Measurements from ENCODE around the gene FNDC11. TPM values are rescaled to one million over a fixed set of nuclear protein-coding genes. Genes with fewer than 3 reads are reported as not detected.

FNDC11 gene, protein sequence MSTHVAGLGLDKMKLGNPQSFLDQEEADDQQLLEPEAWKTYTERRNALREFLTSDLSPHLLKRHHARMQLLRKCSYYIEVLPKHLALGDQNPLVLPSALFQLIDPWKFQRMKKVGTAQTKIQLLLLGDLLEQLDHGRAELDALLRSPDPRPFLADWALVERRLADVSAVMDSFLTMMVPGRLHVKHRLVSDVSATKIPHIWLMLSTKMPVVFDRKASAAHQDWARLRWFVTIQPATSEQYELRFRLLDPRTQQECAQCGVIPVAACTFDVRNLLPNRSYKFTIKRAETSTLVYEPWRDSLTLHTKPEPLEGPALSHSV
- total RNA-seq (2014; rRNA removed; shearing (Covaris generic)), result not detected in 2 replicates
- 0.02 and 0.16 TPM in 2 replicates for polyA plus RNA-seq (2015; cell fraction: cytosol; rRNA removed)
- 0.05 and 0.22 TPM in 2 replicates for polyA plus RNA-seq (2015; cell fraction: nucleus; rRNA removed)

DNA sequence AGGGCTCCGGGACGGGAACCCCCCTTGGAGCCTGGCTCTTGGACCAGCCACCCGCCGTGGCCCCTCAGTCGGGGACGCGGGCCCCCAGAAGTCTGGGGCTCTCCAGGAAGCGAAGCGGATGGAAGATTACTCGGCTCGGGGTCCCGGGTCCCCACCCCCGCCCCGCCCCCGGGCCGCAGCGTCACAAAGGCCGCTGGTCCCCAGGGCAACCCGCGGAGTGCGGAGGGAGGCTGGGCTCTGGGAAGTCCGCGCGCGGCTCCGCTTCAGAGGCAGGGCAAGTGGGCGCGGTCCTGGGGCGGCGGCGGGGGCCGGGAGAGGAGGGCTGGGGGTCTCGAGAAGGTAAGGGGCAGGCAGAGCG, at the start of gene FNDC11:
Gene FNDC11 (plus strand): TSS at position 227 of the 358 bp plus-strand sequence. CDS start 1,505 bp downstream, outside the sequence.
- DNase-seq (ENCODE audit: low read depth), result no peak

DNA sequence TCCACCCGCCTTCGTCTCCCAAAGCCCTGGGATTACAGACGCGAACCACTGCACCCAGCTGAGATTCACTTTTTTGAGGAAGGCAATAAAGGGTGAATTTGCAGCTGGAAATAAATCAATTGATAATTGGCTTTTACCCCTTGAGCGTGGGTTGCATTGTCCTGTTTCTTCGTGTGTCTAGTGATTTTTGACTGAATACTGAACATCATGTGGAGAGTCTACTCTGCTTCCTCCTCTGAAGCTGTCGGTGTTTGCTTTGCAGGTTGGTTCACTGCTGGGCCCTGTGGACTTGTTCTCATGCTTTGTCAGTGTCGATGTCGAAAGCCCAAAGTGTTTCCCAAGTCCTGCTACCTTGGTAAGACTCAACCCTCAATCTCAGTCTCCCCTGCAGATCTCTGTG, 49.3 kb upstream of the FNDC11 start:
- no peak for DNase-seq (ENCODE audit: low read depth)

DNA sequence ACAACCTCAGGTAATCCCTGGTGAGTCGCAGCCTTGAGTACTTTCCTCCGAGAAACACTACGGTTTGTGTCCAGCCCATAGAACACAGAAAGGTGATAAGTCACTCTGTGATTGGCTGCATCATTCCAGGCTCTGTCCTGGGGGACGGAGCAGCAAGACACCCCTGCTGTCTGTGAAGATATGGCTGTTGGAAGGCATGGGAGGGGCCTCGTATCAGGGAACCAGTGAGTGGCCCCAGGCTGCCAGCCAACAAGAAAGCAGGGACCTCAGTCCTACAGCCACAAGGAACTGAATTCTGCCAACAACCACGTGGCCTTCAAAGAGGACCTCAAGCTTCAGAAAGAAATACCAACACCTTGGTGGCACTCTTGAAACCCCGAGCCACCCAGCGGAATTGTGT, 48.7 kb upstream of the FNDC11 start:
- DNase-seq (ENCODE audit: low read depth), result no peak

DNA sequence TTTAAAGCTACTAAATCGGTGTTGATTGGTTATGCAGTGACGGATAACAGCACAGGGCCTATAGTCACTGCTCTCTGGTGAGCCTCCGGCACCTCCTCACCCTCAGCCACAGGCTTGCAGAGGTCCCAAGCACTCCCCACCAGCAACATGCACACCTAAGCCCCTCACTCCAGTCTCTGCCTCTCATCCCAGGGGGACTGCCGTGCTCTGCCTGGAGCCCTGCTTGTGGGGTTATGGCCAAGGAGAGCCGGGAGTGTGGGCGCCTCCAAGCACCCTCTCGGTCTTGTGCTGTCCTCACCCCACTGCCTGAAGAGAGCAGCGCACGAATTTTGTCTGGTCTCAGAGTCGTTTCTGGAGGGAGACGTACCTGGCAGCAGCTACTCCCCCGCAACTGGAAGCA, 48.2 kb upstream of the FNDC11 start:
- DNase-seq (ENCODE audit: low read depth), result no peak

DNA sequence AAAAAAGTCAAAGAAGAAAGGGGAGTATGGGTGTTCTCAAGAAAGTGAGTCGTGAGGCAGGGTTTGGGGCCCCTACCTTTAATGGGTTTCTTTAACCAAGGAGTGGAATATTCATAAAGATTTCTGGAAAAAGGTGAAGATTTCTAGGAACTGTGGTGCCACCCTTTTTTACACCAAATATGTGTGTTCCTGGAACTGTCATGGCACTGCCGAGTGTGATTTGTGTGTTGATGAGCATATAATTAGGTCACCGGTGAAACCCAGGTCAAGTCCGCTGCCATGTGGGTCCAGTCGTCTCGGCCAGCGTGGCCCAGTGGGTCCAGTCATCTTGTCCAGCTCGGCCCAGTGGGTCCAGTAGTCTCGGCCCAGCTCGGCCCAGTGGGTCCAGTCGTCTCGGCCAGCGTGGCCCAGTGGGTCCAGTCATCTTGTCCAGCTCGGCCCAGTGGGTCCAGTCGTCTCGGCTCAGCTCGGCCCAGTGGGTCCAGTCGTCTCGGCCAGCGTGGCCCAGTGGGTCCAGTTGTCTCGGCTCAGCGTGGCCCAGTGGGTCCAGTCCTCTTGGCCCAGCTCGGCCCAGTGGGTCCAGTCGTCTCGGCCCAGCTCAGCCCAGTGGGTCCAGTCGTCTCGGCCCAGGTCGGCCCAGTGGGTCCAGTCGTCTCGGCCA, 46.7 kb upstream of the FNDC11 start:
- DNase-seq (ENCODE audit: low read depth), result no peak

DNA sequence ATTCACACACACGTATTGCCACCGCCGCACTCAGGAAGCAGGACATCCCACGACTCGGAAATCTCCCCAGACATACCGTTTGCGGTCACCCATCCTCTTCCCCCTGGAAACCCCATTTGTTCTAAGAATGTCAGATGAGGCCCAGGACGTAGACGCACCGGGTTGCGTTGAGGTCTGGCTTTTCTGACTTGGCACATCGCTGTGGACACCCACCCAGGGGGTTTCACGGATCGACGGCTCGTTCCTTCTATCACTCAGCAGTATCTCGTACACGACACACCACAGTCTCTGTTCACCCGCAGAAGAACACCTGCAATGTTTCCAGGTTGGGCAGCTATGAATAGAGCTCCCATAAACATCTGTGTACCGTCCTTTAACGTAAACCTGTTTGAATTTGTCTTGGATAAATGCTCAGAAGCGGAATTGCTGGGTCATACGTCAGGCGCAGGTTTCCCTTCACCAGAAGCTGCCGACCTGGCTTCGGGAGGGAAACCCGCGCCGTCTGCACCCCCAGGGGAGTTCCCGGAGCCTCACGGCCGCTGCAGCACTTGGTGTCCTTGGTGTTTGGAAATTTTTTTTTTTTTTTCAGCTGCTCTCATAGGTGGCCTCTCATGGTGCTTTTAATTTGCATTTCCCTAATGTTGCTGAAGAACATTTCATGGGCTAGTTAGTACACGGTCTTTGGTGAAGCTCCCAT, 45.7 kb upstream of the FNDC11 start:
- no peak for DNase-seq (ENCODE audit: low read depth)

DNA sequence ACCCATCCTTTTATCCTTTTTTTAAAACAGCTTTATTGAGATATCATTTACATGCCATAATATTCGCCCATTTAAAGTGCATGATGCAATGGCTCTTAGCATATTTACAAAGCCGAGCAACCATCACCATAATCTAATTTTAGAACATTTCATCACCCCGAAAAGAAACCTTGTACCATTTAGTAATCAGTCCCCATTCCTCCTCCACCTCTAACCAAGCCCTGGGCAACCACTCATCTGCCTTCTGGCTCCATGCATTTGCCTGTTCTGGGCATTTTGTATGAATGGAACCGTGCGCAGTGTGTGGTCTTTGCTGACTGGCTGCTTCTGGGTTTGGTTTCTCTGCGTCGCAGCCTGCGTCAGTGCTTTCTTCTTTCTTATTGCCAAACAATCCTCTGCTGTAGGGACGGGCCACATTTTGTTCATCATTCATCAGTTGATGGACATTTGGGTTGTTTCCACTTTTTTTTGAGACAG, 44.8 kb upstream of the FNDC11 start:
- no peak for DNase-seq (ENCODE audit: low read depth)

DNA sequence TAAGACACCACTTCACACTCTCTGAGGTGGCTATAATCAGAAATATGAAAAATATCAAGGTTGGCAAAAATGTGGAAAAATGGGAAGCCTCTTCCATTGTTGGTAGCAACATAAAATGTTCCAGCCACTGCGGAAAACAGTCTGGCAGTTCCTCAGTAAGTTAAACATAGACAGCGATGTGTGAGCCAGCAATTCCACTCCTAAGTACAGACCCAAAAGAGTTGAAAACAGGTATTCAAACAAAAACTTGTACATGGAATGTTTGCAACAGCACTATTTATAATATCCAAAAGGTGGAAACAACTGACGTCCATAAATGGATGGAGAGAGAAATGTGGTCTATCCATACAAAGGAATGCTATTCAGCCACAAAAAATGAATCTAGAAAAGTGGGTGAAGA, 40.8 kb upstream of the FNDC11 start:
- no peak for DNase-seq (ENCODE audit: low read depth)

DNA sequence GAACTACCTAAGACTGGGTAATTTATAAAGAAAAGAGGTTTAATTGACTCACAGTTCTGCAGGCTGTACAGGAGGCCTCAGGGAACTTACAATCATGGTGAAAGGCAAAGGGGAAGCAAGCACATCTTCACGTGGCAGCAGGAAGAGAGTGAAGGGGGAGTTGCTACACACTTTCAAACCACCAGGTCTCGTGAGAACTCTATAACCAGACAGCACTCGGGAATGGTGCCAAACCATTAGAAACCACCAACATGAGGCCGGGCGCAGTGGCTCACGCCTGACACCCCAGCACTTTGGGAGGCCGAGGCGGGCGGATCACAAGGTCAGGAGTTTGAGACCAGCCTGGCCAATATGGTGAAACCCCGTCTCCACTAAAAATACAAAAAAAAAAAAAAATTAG, 39.4 kb upstream of the FNDC11 start:
- peak; percentile 47 for DNase-seq (ENCODE audit: low read depth)

DNA sequence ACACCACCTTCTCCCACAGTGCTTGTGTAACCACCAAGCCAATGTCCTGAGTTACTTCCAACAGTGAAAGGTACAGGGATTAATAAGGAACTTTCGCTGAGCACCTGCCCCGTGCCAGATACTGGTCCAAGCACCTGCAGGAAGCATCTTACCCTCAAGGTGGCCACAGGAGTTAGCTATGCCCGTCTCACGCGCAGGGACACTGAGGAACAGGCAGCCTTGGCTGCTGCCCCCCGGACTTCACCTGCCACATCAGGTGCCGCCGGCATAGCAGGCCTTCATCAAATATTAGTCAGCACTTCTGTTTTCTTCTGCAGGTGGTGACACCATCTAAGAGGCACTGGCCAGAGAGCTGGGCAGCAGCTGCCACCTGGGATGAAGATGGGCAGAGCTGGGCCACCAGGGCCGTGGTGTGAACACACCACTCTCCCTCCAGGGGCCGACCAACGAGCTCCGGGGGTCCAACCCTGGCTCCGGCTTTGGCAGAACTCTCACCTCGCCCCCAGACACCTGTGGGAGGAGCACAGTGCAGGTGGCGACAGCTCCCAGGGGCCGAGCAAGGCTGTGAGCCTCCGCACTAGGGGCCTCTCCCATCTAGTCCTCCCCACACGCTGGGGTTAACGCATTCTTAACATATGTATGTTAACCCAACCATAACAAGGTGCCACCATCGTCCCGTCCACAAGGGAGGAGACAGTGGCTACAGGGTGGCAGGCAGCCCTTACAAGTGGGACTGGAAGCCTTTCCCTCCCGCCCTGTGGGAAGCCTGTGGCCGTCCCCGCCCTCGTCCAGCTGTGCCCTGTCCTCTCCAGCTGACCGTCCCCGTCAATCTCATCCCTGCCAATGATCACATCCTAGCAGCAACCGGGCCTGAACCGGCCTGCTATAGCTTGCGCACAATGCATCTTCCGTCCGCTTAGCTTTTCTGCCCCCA, 36.3 kb upstream of the FNDC11 start:
- no peak for DNase-seq (ENCODE audit: low read depth)

DNA sequence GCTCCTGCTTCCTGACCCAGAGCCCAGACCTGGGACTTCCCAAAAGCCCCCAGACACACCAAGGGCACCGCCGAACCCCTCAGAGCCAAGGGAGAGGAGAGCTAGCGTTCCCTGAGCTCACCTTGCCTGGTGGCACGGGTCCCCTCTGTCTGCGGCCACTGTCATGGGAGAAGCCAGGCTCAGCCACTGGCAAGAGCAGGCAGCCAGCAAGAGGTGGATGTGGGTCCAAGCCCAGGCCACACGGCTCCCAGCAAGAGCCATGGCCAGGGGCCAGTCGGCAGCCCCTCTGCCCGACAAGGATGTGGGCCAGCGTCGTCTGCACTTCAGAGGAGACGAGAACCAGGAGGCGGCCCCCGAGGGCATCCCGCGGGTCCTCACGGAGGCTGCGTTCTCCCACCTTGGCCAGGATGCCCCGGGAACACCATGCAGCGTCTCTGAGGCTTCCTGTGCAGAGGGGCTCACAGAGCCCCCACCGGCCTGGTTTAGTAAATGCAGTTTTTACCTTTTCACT, 35.6 kb upstream of the FNDC11 start:
- DNase-seq (ENCODE audit: low read depth), result no peak

DNA sequence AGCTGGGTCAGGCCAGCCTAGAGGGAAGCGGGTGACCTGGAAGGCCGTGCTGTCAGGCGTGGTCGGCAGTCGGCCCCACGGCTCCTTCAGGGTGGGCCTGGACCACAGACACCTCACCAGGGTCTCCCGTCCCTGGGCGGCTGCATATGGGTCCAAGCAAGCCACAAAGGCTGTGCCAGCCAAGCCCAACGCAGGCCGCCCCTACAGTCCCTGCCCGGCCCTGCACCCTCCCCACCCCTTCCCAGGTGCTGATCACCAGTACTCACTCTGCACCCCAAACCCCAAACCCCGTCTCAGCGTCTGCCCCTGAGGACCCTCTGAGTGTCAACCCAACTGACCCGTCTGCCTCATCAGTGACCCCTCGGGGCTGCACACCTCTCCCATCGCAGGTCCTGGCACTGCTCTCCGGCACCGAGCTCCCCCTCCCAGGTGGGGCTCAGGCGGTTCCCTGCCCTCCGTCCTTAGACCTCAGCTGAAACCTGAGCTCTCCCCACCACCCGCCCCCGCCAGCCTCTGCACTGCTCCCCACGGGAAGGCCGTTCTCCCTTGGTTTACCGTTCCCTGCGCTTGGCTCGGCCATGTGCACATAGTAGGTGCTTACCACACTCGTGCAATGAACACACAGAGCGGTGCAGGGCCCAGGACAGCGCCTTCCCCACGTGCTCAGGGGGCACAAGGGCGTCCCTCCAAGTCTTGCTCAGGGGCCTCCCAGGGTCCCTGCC, 34.9 kb upstream of the FNDC11 start:
- DNase-seq (ENCODE audit: low read depth), result no peak

DNA sequence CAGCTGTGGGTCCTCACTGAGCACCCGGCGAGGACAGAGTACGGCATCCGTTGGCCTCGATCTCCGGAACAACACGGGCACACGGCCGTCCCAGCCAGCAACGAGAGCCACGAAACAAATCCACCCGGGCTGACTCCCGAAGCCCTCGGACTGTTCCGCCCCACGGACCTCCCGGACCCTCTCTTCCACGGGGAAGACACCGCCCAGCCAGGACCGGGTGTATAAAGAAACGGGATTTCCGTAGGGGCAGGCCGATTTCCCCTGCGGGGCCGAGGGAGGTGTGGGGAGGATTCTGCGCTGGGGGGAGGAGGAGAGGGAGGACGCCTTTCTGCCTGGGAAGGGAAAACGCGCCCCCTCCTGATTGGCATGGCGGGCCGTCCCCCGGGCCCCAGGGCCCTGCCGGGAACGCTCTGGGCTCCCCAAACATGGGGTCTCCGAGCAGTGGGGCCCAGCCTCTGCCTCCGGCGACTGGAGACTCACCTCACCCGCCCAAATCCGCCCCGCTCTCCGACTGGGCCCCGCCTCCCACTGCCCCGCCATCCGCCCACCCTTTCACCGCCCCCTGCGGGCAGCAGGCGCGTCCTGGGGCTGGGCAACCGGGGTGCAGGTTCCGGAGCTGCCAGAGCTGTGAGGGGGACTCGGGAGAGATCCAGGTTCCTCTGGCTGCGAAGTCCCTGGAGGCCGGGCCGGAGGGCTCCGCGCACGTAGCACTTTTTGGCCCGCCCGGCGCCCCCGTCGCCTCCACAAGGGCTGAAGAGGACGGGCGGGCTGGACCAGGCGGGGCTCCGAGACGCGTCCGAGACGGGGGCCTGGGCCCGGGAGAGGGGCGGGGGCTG, 34.1 kb upstream of the FNDC11 start:
- DNase-seq (ENCODE audit: low read depth), result peak; percentile 53

DNA sequence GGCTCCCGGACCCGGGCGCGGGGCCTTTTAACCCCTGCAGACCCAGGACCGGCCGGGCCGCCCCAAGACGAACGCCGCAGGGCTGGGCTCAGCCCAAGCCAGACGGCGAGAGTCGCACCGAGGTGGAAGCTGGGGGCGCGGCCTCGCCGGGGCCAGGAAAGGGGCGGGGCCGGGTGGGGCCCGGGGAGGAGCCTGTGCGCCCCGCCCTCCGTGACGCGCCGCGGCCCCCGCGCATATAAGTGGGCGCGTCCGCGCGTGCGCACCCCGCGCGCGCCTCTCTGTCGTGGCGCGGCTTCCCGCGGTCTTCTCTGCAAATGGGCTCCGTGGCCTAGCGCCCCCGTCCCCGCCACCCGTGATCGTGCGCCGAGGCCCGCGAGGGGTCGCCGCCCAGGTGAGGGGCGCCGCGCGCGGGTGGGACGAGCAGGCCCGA, 33.4 kb upstream of the FNDC11 start, which contains the start of gene PPDPF:
Gene PPDPF (plus strand): TSS at position 262 of the 430 bp plus-strand sequence. CDS start 544 bp downstream, outside the sequence.
- DNase-seq (ENCODE audit: low read depth), result peak; percentile 52

DNA sequence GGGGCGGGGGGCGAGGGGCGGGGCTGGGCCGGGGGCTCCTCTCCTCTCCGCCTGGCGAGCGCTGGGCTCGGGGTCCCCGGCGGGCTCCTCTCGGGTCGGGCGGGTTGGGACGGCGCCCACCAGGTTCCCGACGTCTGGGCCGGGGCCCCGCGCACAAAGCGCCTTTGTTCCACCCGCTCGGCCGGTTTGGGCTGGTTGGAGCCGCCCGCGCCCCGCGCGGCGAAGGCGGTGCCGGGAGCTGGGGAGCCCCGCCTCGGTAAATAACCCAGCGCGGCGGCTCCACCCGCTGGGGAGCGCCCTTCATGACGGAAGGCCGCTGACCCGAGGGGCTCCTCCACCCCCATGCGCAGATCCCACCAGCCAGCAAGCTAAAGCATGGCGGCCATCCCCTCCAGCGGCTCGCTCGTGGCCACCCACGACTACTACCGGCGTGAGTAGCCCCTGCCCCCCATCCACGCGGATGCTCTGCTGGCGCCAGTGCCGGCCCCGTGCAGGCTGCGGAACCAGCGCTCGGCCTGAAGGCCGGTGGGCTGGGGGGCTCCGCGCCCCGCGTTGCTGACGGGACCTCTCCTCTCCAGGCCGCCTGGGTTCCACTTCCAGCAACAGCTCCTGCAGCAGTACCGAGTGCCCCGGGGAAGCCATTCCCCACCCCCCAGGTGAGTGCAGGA, 32.9 kb upstream of the FNDC11 start:
- DNase-seq (ENCODE audit: low read depth), result peak; percentile 63

DNA sequence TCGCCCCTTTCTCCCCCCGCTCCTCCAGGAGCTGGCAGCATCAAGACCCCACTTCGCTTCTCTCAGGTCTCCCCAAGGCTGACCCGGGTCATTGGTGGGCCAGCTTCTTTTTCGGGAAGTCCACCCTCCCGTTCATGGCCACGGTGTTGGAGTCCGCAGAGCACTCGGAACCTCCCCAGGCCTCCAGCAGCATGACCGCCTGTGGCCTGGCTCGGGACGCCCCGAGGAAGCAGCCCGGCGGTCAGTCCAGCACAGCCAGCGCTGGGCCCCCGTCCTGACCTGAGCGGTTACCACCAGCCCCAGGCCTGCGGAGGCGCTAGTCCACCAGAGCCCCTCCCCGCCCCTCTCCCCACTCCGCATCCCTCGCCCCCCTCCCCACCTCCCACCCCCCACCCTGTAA, 32.4 kb upstream of the FNDC11 start:
- no peak for DNase-seq (ENCODE audit: low read depth)

DNA sequence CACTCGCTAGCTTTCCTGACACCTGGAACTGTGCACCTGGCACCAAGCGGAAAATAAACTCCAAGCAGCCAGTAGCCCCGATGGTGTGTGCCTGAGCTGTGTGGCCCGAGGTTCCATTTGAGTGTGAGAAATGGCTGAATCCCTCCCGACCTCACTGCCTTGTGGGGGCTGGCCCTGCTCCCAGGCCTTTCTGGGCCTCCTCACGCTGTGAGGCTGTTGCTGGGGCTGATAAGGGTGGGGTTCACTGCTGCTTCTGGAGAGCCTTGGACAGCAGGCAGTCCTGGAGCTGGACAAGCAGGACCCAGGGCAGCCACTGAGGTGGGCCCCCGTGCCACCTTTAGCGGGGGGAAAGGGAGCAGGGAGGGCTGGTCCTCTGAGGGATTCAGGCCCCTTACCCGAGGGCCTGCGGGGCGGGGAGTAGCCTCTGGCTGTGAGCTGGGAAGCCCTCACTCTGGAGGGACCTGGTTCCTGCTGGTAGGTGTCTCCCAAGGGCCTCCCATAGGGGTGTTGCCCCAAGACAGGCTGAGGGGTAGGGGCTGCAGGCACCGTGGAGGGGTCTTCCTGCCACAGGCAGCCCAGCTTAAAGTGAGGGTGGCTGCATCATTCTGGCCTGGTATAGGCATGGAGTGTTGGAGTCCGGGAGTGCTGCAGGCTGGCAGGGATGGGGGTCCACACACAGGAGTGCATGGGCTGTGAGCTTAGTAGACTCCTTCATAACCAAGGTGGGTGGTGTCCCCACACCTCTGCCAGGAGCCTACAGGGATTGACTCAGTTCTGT, 31.7 kb upstream of the FNDC11 start:
- DNase-seq (ENCODE audit: low read depth), result no peak
